Measurements from ENCODE around the gene RIIAD1. TPM values are rescaled to one million over a fixed set of nuclear protein-coding genes. Genes with fewer than 3 reads are reported as not detected.

Gene RIIAD1
- total RNA-seq, 2 donors from 2014 or later: 7.8 TPM; not detected in 1

- 4% methylated on average over 27 of the region's 27 CpGs for WGBS
- no peak for DNase-seq (ENCODE audit: low spot score)
- H3K27ac ChIP-seq: no peak within 1 kb of the TSS
- TF ChIP-seq POLR2A (IDR thresholded peaks at IDR 0.05): no peak
- no peak for TF ChIP-seq POLR2AphosphoS5 (IDR thresholded peaks at IDR 0.05)
- TF ChIP-seq CTCF (IDR thresholded peaks at IDR 0.05): no peak
- no peak within 1 kb of the TSS for H3K4me3 ChIP-seq
- H3K9me3 ChIP-seq: no peaks in the 10 kb centered on the region
- intact Hi-C loops (cut with DNase I): no loop called here
- H3K36me3 ChIP-seq: no peaks in the 10 kb centered on the region
- no peaks in the 10 kb centered on the region for H3K27me3 ChIP-seq (replicated peaks; ENCODE audit: insufficient read depth)
- no peaks in the 10 kb centered on the region for H3K4me1 ChIP-seq (replicated peaks)
These were observed 4.3 kb upstream of the RIIAD1 start, which contains the start of gene CELF3 for GRCh38 chr1:151716771-151717631. Gene CELF3 (minus strand): TSS chr1:151716803. CDS start chr1:151716020, 783 bp downstream.

- Histone ChIP-seq H3K27ac (no peak overlapping the region), H3K9me3 (no peaks in the 10 kb centered on the region), H3K36me3 (no peaks in the 10 kb centered on the region), H3K4me1 (replicated peaks) (no peaks in the 10 kb centered on the region), H3K4me3 (no peak overlapping the region), H3K27me3 (replicated peaks; ENCODE audit: insufficient read depth) (no peaks in the 10 kb centered on the region)
- no peak for DNase-seq (ENCODE audit: low spot score)
- TF ChIP-seq CTCF (IDR thresholded peaks at IDR 0.05) (no peak), POLR2AphosphoS5 (IDR thresholded peaks at IDR 0.05) (no peak), POLR2A (IDR thresholded peaks at IDR 0.05) (no peak)
- 25% methylated on average over 4 of the region's 4 CpGs for WGBS
- intact Hi-C loops (cut with DNase I): no loop called here
These were observed 3.3 kb upstream of the RIIAD1 start for GRCh38 chr1:151718011-151718431.

GRCh38 chr1:151718666-151719065, 2.7 kb upstream of the RIIAD1 start:
- H3K4me1 ChIP-seq (replicated peaks): no peaks in the 10 kb centered on the region
- no peak for DNase-seq (ENCODE audit: low spot score)
- intact Hi-C loops (cut with DNase I): no loop called here
- no peaks in the 10 kb centered on the region for H3K9me3 ChIP-seq
- 80% methylated on average over 4 of the region's 4 CpGs for WGBS
- no peak overlapping the region for H3K4me3 ChIP-seq
- no peak overlapping the region for H3K27ac ChIP-seq
- H3K27me3 ChIP-seq (replicated peaks; ENCODE audit: insufficient read depth): no peaks in the 10 kb centered on the region
- no peaks in the 10 kb centered on the region for H3K36me3 ChIP-seq
- TF ChIP-seq CTCF (IDR thresholded peaks at IDR 0.05): no peak
- no peak for TF ChIP-seq POLR2A (IDR thresholded peaks at IDR 0.05)
- TF ChIP-seq POLR2AphosphoS5 (IDR thresholded peaks at IDR 0.05): no peak

GRCh38 chr1:151720125-151720524, 1.2 kb upstream of the RIIAD1 start:
- 34% methylated on average over 1 of the region's 1 CpG for WGBS
- Histone ChIP-seq H3K4me3 (no peak overlapping the region), H3K27ac (peak overlapping the region; percentile 53 to 65), H3K9me3 (no peaks in the 10 kb centered on the region), H3K36me3 (no peaks in the 10 kb centered on the region), H3K4me1 (replicated peaks) (no peaks in the 10 kb centered on the region), H3K27me3 (replicated peaks; ENCODE audit: insufficient read depth) (no peaks in the 10 kb centered on the region)
- DNase-seq (ENCODE audit: low spot score): no peak
- TF ChIP-seq CTCF (IDR thresholded peaks at IDR 0.05): no peak
- TF ChIP-seq POLR2AphosphoS5 (IDR thresholded peaks at IDR 0.05): no peak
- no peak for TF ChIP-seq POLR2A (IDR thresholded peaks at IDR 0.05)
- intact Hi-C loops (cut with DNase I): loop anchor here (5.0 kb wide), 2 partner anchors 113 to 178 kb away; partner anchors contain the start of gene TUFT1
